GM19239 (cell line): ENCODE data around the gene ITGB7.

Experiments
- DNase-seq: peaks from one replicate; pipeline ENCODE4 v3.0.0; 2011; ENCODE audit warnings: low spot score; ENCODE audit not compliant: insufficient read length
- FAIRE-seq: peaks from 2 replicates; lab custom pipeline; 2011; peaks lifted over from hg19 to GRCh38; lab: Jason Lieb, UNC

ITGB7 gene

DNA sequence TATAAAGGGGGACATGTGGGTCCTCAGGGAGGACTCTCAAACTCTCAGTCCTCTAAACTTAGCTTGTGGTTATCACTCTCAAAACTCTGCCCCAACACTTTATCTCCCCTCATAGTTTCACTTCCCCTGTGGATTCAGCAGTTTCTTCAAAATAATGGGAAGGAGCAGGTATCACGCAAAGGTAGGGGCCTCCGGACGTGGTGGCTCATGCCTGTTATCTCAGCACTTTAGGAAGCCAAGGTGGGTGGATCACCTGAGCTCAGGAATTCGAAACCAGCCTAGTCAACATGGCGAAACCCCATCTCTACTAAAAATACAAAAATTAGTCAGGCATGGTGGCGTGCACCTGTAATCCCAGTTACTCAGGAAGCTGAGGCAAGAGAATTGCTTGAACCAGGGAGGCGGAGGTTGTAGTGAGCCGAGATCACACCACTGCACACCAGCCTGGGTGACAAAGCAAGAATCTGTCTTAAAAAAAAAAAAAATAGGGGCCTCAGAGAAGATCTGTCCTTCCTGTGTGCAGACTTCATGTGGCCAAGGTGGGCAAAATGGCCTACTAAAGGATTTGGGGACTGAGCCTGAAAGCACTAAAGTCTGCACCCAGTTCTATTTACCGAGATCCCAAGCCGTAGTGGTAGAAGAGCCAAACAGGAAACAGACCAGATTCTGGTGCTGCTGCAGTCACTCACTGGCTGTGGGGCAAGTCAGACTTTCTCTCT, 6.4 kb downstream of the ITGB7 start:
- DNase-seq: peak; percentile 73

DNA sequence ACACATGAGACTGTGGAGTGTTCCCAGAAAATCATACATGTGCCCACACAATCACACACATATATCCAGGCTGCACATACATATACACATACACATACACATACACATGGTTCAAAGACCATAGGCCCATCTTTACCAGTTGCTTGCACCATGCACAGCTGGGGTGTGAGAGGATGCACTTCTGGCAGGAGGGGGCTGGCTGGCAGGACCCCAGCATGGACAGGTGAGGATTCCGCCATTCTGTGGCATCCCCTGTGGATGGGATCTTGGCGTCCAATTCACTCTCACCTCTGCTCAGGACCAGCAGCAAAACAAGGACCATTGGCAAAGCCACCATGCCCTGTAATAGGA, 7.0 kb downstream of the ITGB7 start:
- FAIRE-seq: no peak
- DNase-seq: no peak

More for the DNA sequence above, 6.4 kb downstream of the ITGB7 start:
- FAIRE-seq: peak; percentile 85

DNA sequence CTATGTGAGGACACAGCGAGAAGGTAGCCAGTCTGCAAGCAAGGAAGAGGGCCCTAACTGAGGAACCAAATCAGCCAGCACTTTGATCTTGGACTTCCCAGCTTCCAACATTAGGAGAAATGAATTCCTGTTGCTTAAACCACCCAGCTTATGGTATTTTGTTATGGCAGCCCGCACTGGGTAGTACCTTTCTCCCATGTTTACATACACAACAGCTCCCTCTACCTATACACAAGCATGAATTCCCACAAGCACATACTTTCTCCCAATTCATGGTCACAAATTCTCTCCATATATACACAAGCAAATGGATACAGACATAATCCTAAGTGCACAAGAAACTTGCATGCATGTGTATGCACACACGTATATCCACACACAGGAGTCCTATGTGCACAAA, 7.4 kb downstream of the ITGB7 start:
- FAIRE-seq (no peak), DNase-seq (no peak)

DNA sequence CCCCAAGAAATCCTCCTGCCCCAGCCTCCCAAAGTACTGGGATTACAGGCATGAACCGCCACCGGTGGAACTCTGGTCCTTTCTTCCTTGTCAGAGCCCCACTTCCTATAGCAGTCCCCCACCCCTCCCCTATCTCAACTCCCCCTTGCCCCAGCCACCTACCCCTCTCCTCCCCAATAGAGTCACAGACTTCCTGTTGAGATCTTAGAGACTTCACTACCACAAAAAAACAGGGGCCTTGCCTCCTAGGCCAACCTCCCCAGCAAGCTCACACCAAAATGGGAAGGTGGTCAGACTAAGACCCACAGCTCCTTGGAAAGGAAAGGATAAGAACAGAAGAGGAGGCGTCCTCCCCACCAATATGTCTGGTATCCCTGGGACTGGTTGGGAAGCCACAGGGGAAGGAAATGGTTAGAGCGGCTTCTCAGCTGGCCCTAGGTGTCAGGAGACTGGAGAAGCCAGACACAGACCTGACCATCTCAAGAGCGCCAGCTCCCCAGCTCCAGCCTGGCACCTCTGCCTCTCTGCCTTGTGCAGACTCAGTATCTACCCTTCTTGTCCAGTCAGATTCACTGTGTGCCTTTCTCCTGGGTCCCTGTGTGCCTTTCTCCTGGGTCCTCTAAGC, 8.5 kb downstream of the ITGB7 start:
- no peak for DNase-seq
- FAIRE-seq: no peak

DNA sequence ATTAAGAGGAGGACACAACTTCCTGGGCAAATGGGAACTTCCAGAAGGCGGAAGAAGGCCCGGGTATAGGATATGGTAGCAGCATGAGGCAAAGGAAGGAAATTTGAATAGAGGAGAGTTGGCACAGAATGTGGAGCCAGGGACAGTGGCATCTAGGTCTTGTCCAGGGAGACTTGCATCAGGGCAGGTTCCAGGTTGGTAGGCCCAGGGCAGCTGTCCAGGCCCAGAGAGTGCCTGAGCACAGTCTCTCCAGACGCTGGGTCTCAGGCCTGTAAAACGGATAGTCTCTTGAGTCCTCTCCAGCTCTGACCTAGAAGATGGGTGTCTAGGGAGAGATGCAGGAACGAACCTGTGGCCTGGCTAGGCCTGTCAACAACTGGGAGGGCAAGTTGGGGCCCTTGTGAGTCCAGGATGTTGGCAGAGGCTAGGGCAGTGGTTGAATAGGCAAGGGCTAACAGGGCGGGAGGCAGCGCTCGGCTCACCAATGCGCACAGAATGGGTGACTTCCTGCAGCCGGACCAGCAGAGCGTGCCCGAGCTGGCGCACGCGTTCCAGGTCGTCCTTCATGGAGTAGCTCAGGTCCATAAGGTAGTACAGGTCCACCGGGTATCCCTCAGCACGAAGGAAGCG, 9.9 kb downstream of the ITGB7 start:
- no peak for FAIRE-seq
- DNase-seq: no peak

DNA sequence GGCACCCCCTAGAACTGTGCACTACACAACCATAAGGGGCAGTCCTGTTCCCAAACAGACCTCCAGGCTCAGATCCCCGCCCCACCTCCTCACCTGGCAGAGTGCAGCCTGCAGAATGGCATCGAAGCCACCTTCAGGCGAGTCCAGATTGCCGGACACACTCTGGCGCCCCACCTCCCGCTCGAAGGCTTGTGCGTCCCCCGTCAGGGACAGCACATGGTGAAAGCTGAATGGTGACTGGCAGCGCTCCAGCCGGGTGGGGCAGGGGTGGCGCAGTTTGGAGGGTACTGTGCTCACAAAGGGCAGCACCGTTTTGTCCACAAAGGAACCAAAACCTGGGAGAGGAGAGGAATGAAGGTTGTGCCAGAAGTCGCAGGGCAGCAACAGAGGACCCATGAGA, 10.6 kb downstream of the ITGB7 start:
- FAIRE-seq: no peak
- no peak for DNase-seq

DNA sequence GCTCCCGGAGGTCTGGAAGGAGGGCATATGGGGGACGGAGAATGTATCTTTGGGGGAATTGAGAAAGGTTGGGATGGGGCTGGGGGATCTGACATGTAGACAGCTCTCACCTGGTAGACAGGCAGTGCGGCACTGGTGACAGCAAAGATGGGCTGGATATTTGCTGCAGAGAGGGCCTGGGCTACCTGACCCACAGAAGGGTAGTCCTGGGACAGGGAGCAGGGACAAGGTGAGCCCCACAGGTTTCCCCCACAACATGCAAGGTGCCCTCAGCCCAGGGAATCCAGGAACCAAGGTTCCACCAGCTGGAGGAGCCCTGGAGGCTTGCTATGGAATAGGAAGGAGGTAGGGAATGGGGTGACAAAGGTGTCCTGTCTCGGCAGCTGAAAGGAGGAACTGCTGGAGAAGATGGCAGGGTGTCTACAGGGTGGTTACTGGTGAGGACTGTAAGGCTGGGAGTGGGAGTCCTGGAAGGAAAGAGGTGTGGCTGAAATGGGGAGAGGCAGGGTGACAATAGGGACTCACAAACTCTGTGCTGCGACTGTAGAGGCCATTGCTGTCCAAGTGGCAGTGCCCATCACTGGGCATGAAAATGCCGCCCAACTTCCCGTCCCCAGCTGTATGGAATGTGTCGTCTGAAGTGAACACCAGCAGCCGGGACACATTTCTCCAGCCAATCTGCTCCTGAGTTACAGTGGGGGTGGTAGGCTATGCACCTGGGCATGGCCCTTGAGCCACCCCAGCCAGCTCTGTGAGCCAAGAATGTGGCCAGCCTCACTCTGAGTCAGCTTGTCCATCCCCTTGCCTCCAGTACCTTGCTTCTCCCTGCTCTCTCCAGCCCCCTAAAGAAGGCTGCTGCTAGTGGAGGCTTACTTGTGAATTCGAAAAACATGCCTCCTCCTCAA, 11.3 kb downstream of the ITGB7 start:
- DNase-seq: no peak

DNA sequence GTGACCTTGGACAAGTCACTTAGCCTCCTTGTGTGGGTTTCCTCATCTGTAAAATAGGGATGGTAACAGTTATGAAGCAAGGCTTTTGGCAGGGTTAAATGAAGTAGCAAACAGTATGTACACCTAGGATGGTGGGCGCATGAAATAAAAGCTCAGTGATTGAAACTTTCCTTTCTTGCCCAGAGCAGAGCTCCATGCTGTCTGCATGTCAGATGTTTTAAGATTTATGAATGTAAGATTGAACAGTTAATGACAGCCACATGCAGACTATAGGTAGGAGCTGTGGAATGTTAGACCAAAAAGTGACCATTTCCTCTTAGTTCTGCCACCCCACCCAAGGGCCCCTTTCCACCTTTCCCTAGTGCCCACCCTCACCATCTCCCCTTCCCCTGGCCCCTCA, 12.1 kb downstream of the ITGB7 start:
- DNase-seq (no peak), FAIRE-seq (no peak)

More for the DNA sequence above, 11.3 kb downstream of the ITGB7 start:
- no peak for FAIRE-seq

DNA sequence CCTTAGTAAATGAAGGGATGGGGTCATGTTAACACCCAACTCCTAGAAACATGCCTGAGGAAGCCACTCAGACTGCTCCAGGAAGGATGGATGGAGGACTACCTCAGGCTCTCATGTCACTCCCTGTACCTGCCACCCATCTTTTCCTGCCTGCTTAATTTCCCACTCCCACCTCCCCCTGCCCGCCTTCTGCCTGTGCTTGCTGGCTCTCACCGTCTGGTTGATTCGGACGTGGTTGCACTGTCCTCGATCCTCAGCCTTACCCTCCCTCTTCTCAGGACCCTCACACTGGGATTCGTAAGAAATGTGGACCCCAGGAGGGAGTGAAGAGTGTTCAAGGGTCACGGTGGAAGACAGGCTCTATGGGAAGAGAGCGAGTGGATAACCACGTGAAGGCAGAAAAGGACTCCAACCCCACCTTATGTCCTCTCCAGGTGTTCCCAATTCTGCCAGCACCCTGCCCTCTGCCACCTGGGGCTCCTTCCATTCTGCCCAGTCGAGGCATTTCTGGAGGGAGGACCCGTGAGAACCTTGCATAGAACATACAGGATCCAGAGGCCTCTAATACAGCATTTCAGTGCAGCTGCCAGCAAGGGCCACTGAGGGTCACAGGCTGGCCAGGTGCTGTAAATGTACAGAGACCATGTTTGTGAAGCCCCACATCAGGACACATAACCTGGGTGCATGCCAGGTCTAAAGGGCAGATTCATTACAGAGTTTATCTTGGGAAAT, 12.9 kb downstream of the ITGB7 start:
- FAIRE-seq: no peak
- no peak for DNase-seq

DNA sequence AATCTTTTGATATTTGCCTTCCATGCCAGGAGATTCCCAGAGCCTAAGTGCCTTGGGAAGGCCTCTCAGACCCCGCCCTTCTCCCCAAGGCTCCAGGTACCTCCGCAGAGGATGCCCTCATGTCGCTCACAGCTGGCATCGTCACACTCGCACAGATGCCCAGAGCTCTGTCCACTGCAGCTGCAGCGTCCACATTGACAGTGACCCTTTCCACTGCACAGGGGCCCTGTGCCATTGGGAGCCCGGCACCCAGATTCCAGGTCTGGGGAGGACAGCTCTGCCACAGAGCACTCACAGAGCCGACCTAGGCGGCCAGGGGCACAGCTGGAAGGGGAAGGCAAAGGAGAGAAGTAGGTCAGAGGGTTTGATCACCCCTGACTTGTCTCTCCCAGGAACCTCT, 14.0 kb downstream of the ITGB7 start:
- FAIRE-seq (no peak), DNase-seq (no peak)

DNA sequence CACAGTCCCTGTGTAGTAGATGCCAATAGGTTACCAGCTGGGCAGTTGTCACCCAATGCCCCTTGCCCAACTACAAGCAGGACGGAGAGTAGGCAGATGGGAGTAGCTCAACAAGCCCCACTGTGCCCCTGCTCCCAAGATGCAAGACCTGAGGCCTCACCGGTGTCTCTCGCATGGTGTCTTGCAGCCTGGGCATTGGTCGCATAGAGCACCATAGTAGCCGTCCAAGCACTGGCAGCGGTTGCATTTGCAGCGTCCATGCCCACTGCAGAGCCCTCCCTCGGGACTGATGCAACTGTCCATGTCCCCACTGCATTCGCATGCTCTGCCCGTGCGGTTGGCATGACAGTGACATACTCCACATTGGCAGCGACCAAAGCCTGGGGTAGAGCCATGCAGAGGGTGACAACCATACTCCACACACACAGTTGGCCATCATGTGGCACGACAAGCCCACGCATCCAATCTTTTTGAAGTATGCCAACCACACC, 14.5 kb downstream of the ITGB7 start:
- FAIRE-seq: no peak
- DNase-seq: no peak

DNA sequence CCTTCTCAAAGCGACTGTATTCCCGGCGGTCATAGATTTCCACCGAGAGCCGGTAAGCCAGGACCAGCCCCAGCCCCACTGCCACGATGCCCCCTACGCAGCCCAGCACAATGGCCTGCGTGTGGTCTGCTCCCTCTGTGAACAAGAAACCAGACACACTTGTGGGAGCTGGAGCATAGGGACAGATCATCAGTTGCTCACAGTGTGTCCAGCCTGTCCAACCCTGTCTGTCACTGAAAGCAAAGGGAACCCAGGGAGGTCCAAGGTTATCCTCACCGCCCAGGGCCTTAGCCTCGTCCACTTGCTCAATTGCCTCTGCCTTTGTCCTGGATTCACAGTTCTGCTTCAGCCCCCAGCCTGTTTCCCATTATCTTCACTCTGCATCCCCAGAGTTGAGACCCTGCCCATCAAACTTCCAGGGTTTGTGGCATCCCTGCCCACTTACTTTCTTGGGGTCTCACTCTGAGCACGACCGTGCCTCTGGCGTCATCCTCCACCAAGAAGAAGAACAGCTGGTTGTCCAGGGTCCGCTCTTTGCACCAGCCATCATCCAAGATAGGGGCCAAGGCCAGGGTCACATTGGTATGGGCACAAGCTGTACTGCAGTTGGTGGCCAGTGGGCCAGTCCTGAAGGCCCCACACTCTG, 15.0 kb downstream of the ITGB7 start:
- FAIRE-seq: no peak

DNA sequence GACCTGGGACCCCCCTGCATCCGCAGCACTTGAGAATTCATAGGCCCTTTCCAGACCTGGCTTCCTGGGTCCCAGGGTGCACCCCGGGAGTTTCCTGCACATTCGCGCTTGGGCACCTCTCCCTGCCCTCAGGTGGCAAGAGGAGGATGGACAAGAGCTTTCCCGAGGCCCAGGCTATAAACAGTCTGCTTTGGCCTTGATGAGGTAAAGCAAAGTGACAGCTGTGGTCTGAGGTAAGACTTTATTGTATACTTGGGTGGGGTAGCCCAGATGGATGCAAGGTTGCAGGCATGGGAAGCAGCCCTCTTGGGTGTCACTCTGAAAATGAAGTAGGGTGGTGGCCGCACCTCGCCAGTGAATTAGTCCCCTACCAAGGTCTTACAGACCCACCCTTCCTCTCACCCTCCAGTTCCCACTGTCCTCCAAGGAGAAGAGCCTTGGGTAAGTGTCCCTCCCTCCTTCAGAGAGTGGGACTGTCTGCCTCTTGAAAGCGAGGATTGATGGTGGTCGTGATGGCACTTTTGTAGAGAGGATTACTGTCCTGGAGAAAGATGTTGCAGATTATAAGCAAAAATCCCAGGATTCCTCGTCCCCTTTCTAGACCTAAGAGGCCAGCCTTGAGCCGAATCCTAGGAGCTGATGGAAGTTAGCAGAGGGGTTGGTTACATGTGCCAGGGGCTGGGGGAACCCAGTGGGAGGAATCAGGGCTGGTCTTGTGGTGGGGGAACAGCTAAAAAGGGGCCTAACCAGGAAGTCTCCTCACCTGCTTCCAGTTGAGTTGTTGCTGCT, 15.8 kb downstream of the ITGB7 start:
- DNase-seq (no peak), FAIRE-seq (no peak)

More for the DNA sequence above, 15.0 kb downstream of the ITGB7 start:
- DNase-seq: no peak

DNA sequence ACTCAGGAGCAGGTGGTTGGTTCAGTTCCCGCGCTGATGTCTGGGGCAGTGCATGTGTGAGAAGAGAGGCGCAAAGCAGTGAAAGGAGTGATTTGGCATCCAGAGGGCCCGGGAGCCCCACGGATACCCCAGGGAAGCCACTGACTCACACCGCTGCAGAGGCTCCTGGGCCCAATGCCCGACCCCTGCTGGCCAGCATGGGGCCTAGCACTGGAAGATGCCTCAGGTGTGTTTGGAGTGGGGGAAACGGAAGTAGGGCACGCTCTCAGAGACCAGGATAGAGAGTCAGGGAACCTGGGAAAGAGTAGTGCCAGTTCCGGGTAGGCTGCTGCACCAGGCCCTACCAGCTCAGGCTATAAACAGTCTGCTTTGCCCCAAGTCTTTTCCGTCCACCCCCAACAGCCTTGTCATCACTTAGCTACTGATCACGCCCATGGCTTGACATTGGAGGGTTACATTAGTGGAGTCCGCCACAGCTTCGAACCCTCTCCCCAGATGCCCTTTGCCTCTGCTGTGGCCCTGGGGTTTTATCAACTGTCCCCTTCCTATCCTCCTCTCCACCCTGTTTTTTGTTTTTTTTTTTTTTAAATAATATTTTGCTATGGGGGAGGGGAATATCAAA, 16.8 kb downstream of the ITGB7 start:
- DNase-seq (no peak), FAIRE-seq (peak; percentile 79)

DNA sequence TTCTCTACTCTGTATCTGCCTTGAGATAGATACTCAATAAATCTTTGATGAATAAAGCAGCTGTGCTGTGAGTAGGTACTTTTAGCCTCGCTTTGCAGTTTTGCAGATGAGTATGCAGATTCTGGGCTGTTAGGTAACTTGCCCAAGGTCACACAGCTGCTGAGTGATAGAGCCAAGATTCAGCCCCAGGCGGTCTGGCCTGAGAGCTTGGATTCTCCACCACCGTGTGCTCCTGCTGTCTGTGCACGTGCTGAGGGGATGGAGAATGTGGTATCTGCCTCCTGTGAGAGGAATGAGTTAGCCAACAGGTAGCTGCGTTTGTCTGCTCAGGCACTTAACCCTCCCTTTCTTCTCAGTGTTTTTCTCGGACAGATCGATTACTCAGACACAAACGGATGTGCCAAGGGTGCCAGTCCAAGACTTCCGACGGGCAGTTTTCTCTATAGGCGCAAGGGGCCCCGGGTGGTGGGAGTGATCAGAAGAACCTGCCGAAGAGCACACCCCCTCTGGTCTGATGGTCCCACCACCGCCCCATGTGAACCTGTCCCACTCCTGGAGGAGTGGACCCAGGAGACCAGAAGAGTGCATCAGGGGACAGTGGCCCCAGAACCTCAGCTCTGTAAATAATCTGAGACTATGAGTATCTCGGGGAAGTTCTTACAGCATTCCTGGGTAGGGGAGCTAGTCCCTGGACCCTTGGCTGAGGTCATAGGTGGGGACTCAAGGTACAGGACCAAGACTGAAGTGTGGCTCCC, 19.7 kb downstream of the ITGB7 start:
- FAIRE-seq (no peak), DNase-seq (no peak)

DNA sequence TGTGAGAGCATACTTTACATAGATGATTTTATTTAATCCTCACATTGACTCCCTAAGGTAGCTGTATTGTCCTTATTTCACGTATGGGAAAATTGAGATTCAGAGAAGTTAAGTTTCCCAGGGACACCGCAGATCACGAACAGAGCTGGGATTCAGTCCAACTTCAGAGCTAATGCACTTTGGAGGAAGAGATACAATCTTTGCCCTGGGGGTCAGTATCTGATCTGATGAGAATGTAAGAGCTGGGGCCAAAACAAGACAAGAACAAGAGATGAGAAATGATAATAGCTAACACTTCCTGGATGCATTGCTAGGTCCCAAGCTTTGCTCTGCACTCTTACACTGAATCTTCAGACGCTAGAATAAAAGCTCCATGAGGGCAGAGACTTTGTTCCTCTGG, 20.3 kb downstream of the ITGB7 start:
- DNase-seq: no peak
- FAIRE-seq: no peak

DNA sequence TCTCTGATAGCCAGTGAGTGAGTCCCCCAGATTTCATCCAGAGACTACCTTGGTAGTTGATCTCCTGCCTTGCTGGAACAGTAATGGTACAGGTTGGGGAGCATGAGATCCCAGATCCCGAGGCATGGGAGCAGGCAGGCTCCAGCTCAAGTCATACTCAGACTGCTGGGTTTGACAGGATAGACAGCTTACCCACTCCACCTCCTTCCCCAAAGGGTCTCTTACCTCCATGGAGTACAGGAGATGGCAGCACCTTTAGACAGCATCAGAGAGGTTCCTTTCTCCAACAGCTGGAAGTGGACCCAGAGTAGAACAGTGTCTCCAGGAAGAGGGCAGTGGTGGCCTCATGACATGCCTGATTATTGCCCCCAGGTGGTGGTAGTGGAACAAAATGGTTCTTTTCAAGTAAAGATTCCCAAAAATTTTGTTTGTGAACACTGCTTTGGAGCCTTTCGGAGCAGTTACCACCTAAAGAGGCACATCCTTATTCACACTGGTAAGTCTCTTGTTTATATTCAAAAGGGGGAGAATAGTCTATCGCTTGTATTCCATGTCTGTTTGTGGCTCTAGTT, 21.4 kb downstream of the ITGB7 start:
- FAIRE-seq (no peak), DNase-seq (no peak)
